H9 (cell line): ENCODE results near the gene OTUD3. TPM values are rescaled to one million over a fixed set of nuclear protein-coding genes. Genes with fewer than 3 reads are reported as not detected.

Source experiments
- DNase-seq: peaks from one replicate; pipeline ENCODE4 v3.0.0-alpha.2; 2017
- H2AFZ ChIP-seq: one replicate; pipeline ENCODE4 v1.6.1; 2013; ENCODE audit warnings: mild to moderate bottlenecking, low read length, control low read depth, moderate library complexity
- H2AK5ac ChIP-seq: 2 replicates; pipeline ENCODE4 v1.6.1; 2013; ENCODE audit warnings: low read length, control low read depth, mixed read lengths; ENCODE audit not compliant: insufficient read length
- H2BK120ac ChIP-seq: one replicate; pipeline ENCODE4 v1.6.1; 2013; ENCODE audit warnings: low read depth, mild to moderate bottlenecking, low read length, control low read depth, inconsistent platforms; ENCODE audit not compliant: poor library complexity, severe bottlenecking
- H2BK12ac ChIP-seq: 2 replicates; pipeline ENCODE4 v1.6.1; 2013; ENCODE audit warnings: low read length, control low read depth, mixed read lengths, low read depth; ENCODE audit not compliant: insufficient read length
- H2BK15ac ChIP-seq: 2 replicates; pipeline ENCODE4 v1.6.1; 2013; ENCODE audit warnings: low read depth, low read length, control low read depth
- H2BK20ac ChIP-seq: one replicate; pipeline ENCODE4 v1.6.1; 2013; ENCODE audit warnings: low read depth, mild to moderate bottlenecking, low read length, control low read depth, inconsistent platforms; ENCODE audit not compliant: poor library complexity, severe bottlenecking
- H2BK5ac ChIP-seq: 2 replicates; pipeline ENCODE4 v1.6.1; 2013; ENCODE audit warnings: low read length, control low read depth, mixed read lengths; ENCODE audit not compliant: insufficient read length
- H3K14ac ChIP-seq: 2 replicates; pipeline ENCODE4 v1.6.1; 2013; ENCODE audit warnings: low read length, control low read depth; ENCODE audit not compliant: insufficient read depth
- H3K18ac ChIP-seq: 2 replicates; pipeline ENCODE4 v1.6.1; 2013; ENCODE audit warnings: low read depth, mild to moderate bottlenecking, mixed read lengths, low read length, control low read depth; ENCODE audit not compliant: insufficient read length
- H3K23ac ChIP-seq: 2 replicates; pipeline ENCODE4 v1.6.1; 2013; ENCODE audit warnings: low read length, control low read depth, mixed read lengths, low read depth; ENCODE audit not compliant: insufficient read length
- H3K23me2 ChIP-seq: 2 replicates; pipeline ENCODE4 v1.6.1; 2013; ENCODE audit warnings: low read depth, mild to moderate bottlenecking, mixed read lengths, low read length, control low read depth; ENCODE audit not compliant: insufficient read length, poor library complexity, severe bottlenecking
- H3K27ac ChIP-seq: 2 replicates; pipeline ENCODE4 v1.5.1; 2013; ENCODE audit warnings: low read length, control low read depth, mixed read lengths, low read depth; ENCODE audit not compliant: insufficient read length
- H3K27me3 ChIP-seq: 2 replicates; pipeline ENCODE4 v1.6.1; 2013; ENCODE audit warnings: low read length, control low read depth, inconsistent platforms; ENCODE audit not compliant: insufficient read depth
- H3K4ac ChIP-seq: 2 replicates; pipeline ENCODE4 v1.6.1; 2013; ENCODE audit warnings: low read depth, mild to moderate bottlenecking, control low read depth, inconsistent platforms, low read length, moderate library complexity
- H3K4me1 ChIP-seq: 2 replicates; pipeline ENCODE4 v1.6.1; 2013; ENCODE audit warnings: low read length, control low read depth, inconsistent platforms; ENCODE audit not compliant: insufficient read depth
- H3K4me2 ChIP-seq: 2 replicates; pipeline ENCODE4 v1.6.1; 2013; ENCODE audit warnings: low read length, control low read depth, mixed read lengths; ENCODE audit not compliant: insufficient read length, insufficient read depth
- H3K56ac ChIP-seq: 2 replicates; pipeline ENCODE4 v1.6.1; 2013; ENCODE audit warnings: low read depth, mild to moderate bottlenecking, mixed read lengths, low read length, control low read depth; ENCODE audit not compliant: insufficient read length
- H3K79me1 ChIP-seq: 2 replicates; pipeline ENCODE4 v1.6.1; 2013; ENCODE audit warnings: low read depth, mild to moderate bottlenecking, moderate library complexity, low read length, control low read depth, inconsistent platforms; ENCODE audit not compliant: insufficient read depth, poor library complexity, severe bottlenecking
- H3K79me2 ChIP-seq: 2 replicates; pipeline ENCODE4 v1.6.1; 2013; ENCODE audit warnings: low read length, control low read depth, inconsistent platforms; ENCODE audit not compliant: insufficient read depth
- H3K9ac ChIP-seq: 2 replicates; pipeline ENCODE4 v1.6.1; 2013; ENCODE audit warnings: low read length, control low read depth, mixed read lengths; ENCODE audit not compliant: insufficient read length; ENCODE audit errors: extremely low read depth
- H3K9me3 ChIP-seq: one replicate; pipeline ENCODE4 v1.6.1; 2013; ENCODE audit warnings: low read depth, low read length, inconsistent platforms; ENCODE audit not compliant: control insufficient read depth
- H3T11ph ChIP-seq: one replicate; pipeline ENCODE4 v1.6.1; 2013; ENCODE audit warnings: mild to moderate bottlenecking, low read length, control low read depth, inconsistent platforms
- H4K20me1 ChIP-seq: one replicate; pipeline ENCODE4 v1.6.1; 2013; ENCODE audit not compliant: control insufficient read depth, insufficient read length, insufficient read depth
- H4K5ac ChIP-seq: 2 replicates; pipeline ENCODE4 v1.6.1; 2013; ENCODE audit warnings: low read depth, mild to moderate bottlenecking, mixed read lengths, low read length, control low read depth; ENCODE audit not compliant: insufficient read length
- H4K8ac ChIP-seq: replicated peaks from 2 replicates; pipeline ENCODE4 v1.6.1; 2013; ENCODE audit warnings: low read length, control low read depth, mixed read lengths, low read depth; ENCODE audit not compliant: insufficient read length
- H4K91ac ChIP-seq: 2 replicates; pipeline ENCODE4 v1.6.1; 2013; ENCODE audit warnings: low read depth, mild to moderate bottlenecking, moderate library complexity, mixed read lengths, low read length, control low read depth; ENCODE audit not compliant: insufficient read length
- H3K27ac Mint-ChIP-seq, 3 experiments: 2 replicates in 2 of 3; 3 replicates in 1 of 3; pipeline ENCODE4 v1.8.0; 2020 to 2021; ENCODE audit warnings: mixed read lengths in 3 of 3, mild to moderate bottlenecking in 1 of 3, moderate library complexity in 1 of 3
- H3K27me3 Mint-ChIP-seq: 2 replicates; pipeline ENCODE4 v1.8.0; 2021; ENCODE audit warnings: low read depth, mild to moderate bottlenecking, moderate library complexity, mixed read lengths
- H3K36me3 Mint-ChIP-seq, 3 experiments: 2 replicates in 2 of 3; 3 replicates in 1 of 3; pipeline ENCODE4 v1.8.0; 2020 to 2021; ENCODE audit warnings: low read depth in 3 of 3, mixed read lengths in 3 of 3; ENCODE audit not compliant: insufficient read depth in 1 of 3
- H3K4me1 Mint-ChIP-seq, 2 experiments: 2 replicates each; pipeline ENCODE4 v1.8.0; 2020; ENCODE audit warnings: mixed read lengths in 2 of 2
- H3K4me3 Mint-ChIP-seq, 2 experiments: 2 replicates in 1 of 2; 3 replicates in 1 of 2; pipeline ENCODE4 v1.8.0; 2020 to 2021; ENCODE audit warnings: mild to moderate bottlenecking in 2 of 2, mixed read lengths in 2 of 2, moderate library complexity in 1 of 2
- H3K9me3 Mint-ChIP-seq, 2 experiments: 2 replicates in 1 of 2; 3 replicates in 1 of 2; pipeline ENCODE4 v1.8.0; 2020; ENCODE audit warnings: mild to moderate bottlenecking in 2 of 2, mixed read lengths in 2 of 2, moderate library complexity in 1 of 2
- WGBS: extraction: QIAGEN DNeasy Blood & Tissue Kit; methylation state at CpG from one replicate; pipeline ENCODE4 v1.1.7; 2013; ENCODE audit warnings: missing lambda C conversion rate, low lambda C conversion rate, mixed read lengths; ENCODE audit not compliant: insufficient read length; ENCODE audit errors: extremely low coverage; 5-methylcytosine and 5-hydroxymethylcytosine counted together
- total RNA-seq: library from RNA; stranded (reverse); gene quantifications from 2 replicates; pipeline ENCODE4 v1.2.1, GENCODE V29; 2021
- TF ChIP-seq, protein P1 (sequence below): fragments of 200-600 bp; sonication (generic); conservative IDR thresholded peaks from 3 replicates; pipeline ENCODE4 v1.8.0; 2021; ENCODE audit warnings: antibody characterized with exemption, mild to moderate bottlenecking

The OTUD3 gene
- total RNA-seq, 1 experiment from 2014 or later = 12.0 TPM

- Histone ChIP-seq H3K79me2 (no peaks in the 10 kb centered on the region), H3K79me1 (no peaks in the 10 kb centered on the region), H3K9me3 (no peaks in the 10 kb centered on the region), H3K4ac (no peak within 1 kb of the TSS), H4K5ac (no peak within 1 kb of the TSS), H2AFZ (no peak within 1 kb of the TSS), H2BK12ac (no peak within 1 kb of the TSS), H4K8ac (no peak within 1 kb of the TSS), H3K27me3 (no peaks in the 10 kb centered on the region), H4K20me1 (no peaks in the 10 kb centered on the region), H3K9ac (no peak within 1 kb of the TSS), H3K4me2 (no peak within 1 kb of the TSS), H4K91ac (no peak within 1 kb of the TSS), H2BK20ac (no peak within 1 kb of the TSS), H3K4me1 (no peaks in the 10 kb centered on the region), H3K56ac (no peak within 1 kb of the TSS), H2AK5ac (no peak within 1 kb of the TSS), H3K23me2 (no peaks in the 10 kb centered on the region), H3T11ph (no peak within 1 kb of the TSS), H3K14ac (no peak within 1 kb of the TSS), H3K23ac (no peak within 1 kb of the TSS), H3K18ac (no peak within 1 kb of the TSS), H2BK5ac (no peak within 1 kb of the TSS), H2BK15ac (no peak within 1 kb of the TSS), H2BK120ac (no peak within 1 kb of the TSS), H3K27ac (no peak within 1 kb of the TSS)
- Mint-ChIP-seq H3K27me3 (peaks cover 2% of the 10 kb centered on the region), H3K9me3 (no peaks in the 10 kb centered on the region), H3K36me3 (peaks cover 0 to 2% (median 0%) of the 10 kb centered on the region in 3 experiments; a peak in 1 of 7 replicates), H3K4me1 (peaks cover 5 to 14% of the 10 kb centered on the region in 2 experiments), H3K4me3 (no peak within 1 kb of the TSS), H3K27ac (peak within 1 kb of the TSS in 1 of 3 experiments; percentile 13; a peak in 1 of 7 replicates)
- no CpG with 5 or more reads among the region's 14 CpGs for WGBS
- DNase-seq = no peak
- TF ChIP-seq, protein P1, sequence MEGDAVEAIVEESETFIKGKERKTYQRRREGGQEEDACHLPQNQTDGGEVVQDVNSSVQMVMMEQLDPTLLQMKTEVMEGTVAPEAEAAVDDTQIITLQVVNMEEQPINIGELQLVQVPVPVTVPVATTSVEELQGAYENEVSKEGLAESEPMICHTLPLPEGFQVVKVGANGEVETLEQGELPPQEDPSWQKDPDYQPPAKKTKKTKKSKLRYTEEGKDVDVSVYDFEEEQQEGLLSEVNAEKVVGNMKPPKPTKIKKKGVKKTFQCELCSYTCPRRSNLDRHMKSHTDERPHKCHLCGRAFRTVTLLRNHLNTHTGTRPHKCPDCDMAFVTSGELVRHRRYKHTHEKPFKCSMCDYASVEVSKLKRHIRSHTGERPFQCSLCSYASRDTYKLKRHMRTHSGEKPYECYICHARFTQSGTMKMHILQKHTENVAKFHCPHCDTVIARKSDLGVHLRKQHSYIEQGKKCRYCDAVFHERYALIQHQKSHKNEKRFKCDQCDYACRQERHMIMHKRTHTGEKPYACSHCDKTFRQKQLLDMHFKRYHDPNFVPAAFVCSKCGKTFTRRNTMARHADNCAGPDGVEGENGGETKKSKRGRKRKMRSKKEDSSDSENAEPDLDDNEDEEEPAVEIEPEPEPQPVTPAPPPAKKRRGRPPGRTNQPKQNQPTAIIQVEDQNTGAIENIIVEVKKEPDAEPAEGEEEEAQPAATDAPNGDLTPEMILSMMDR = no peak
Measured at GRCh38 chr1:19923137-19923952, 41.1 kb downstream of the OTUD3 start, which contains the start of gene PLA2G2E. PLA2G2E (minus strand) TSS chr1:19923617; CDS start chr1:19923559, 58 bp downstream.
